Stimulated activated memory B cell treated with anti-CD40 and anti-IgM and Interleukin-4, amounts not matched to agents 10 μg/mL and 1 μg/mL and 100 μg/mL, for 72 hours (primary cell): Measurements from ENCODE around the gene ENTPD8.
"Not testable (repeated sequence)": the region's sequence is repeated elsewhere in the genome, so short reads cannot be mapped to it uniquely, and the experiment has no call there.

Experiments
- ATAC-seq: fragments of 150-1000 bp; cut with Tn5 transposase; 2 replicates; pipeline ENCODE4 v1.10.0; 2021
- H3K27ac Mint-ChIP-seq: one replicate; pipeline ENCODE4 v1.8.0; 2022; ENCODE audit warnings: mild to moderate bottlenecking, mixed read lengths
- H3K27me3 Mint-ChIP-seq: one replicate; pipeline ENCODE4 v1.8.0; 2022; ENCODE audit warnings: mixed read lengths
- H3K36me3 Mint-ChIP-seq: one replicate; pipeline ENCODE4 v1.8.0; 2022; ENCODE audit warnings: mixed read lengths
- H3K4me1 Mint-ChIP-seq: one replicate; pipeline ENCODE4 v1.8.0; 2022; ENCODE audit warnings: mixed read lengths
- H3K4me3 Mint-ChIP-seq: one replicate; pipeline ENCODE4 v1.8.0; 2022; ENCODE audit warnings: mild to moderate bottlenecking, moderate library complexity, mixed read lengths
- H3K9me3 Mint-ChIP-seq: one replicate; pipeline ENCODE4 v1.8.0; 2022; ENCODE audit warnings: mixed read lengths

ENTPD8 gene

GRCh38 chr9:137478962-137479861, 38.1 kb upstream of the ENTPD8 start:
- no peak overlapping the region for H3K27ac Mint-ChIP-seq
- no peak overlapping the region for H3K4me3 Mint-ChIP-seq
- no peak for ATAC-seq
- no peaks in the 10 kb centered on the region for H3K27me3 Mint-ChIP-seq
- peaks cover 6% of the 10 kb centered on the region for H3K4me1 Mint-ChIP-seq
- peaks cover 10% of the 10 kb centered on the region for H3K9me3 Mint-ChIP-seq
- H3K36me3 Mint-ChIP-seq = peaks cover 16% of the 10 kb centered on the region

- no peak overlapping the region for H3K4me3 Mint-ChIP-seq
- H3K4me1 Mint-ChIP-seq = peaks cover 6% of the 10 kb centered on the region
- H3K9me3 Mint-ChIP-seq = peaks cover 12% of the 10 kb centered on the region
- H3K27ac Mint-ChIP-seq = no peak overlapping the region
- ATAC-seq = no peak
- no peaks in the 10 kb centered on the region for H3K27me3 Mint-ChIP-seq
- peaks cover 22% of the 10 kb centered on the region for H3K36me3 Mint-ChIP-seq
These were observed 37.4 kb upstream of the ENTPD8 start for GRCh38 chr9:137478613-137478961.

GRCh38 chr9:137477778-137478612, 36.8 kb upstream of the ENTPD8 start:
- Mint-ChIP-seq H3K4me1 (peaks cover 6% of the 10 kb centered on the region), H3K36me3 (peaks cover 28% of the 10 kb centered on the region), H3K27ac (no peak overlapping the region), H3K9me3 (peaks cover 18% of the 10 kb centered on the region), H3K4me3 (no peak overlapping the region), H3K27me3 (no peaks in the 10 kb centered on the region)
- ATAC-seq = no peak

GRCh38 chr9:137476856-137477255, 35.7 kb upstream of the ENTPD8 start:
- no peak overlapping the region for H3K27ac Mint-ChIP-seq
- H3K4me1 Mint-ChIP-seq = no peaks in the 10 kb centered on the region
- H3K27me3 Mint-ChIP-seq = no peaks in the 10 kb centered on the region
- peak; percentile 37 for ATAC-seq
- H3K36me3 Mint-ChIP-seq = peaks cover 34% of the 10 kb centered on the region
- H3K4me3 Mint-ChIP-seq = no peak overlapping the region
- peaks cover 21% of the 10 kb centered on the region for H3K9me3 Mint-ChIP-seq

- Mint-ChIP-seq H3K27me3 (no peaks in the 10 kb centered on the region), H3K4me3 (no peak overlapping the region), H3K9me3 (peaks cover 21% of the 10 kb centered on the region), H3K27ac (no peak overlapping the region), H3K36me3 (peaks cover 37% of the 10 kb centered on the region), H3K4me1 (peaks cover 4% of the 10 kb centered on the region)
- no peak for ATAC-seq
These were observed 34.5 kb upstream of the ENTPD8 start for GRCh38 chr9:137475666-137476065.

GRCh38 chr9:137474271-137474670, 33.1 kb upstream of the ENTPD8 start:
- no peak overlapping the region for H3K27ac Mint-ChIP-seq

GRCh38 chr9:137470785-137471184, 29.6 kb upstream of the ENTPD8 start:
- ATAC-seq = peak; percentile 69
- H3K27ac Mint-ChIP-seq = no peak overlapping the region

More at GRCh38 chr9:137474271-137474670, 33.1 kb upstream of the ENTPD8 start:
- Mint-ChIP-seq H3K9me3 (peaks cover 21% of the 10 kb centered on the region), H3K4me1 (peaks cover 6% of the 10 kb centered on the region), H3K4me3 (no peak overlapping the region), H3K36me3 (peaks cover 37% of the 10 kb centered on the region), H3K27me3 (no peaks in the 10 kb centered on the region)
- ATAC-seq = no peak

GRCh38 chr9:137467896-137468295, 26.7 kb upstream of the ENTPD8 start:
- Mint-ChIP-seq H3K9me3 (peaks cover 2% of the 10 kb centered on the region), H3K27ac (no peak overlapping the region), H3K4me3 (no peak overlapping the region), H3K36me3 (peaks cover 8% of the 10 kb centered on the region), H3K4me1 (peaks cover 6% of the 10 kb centered on the region), H3K27me3 (no peaks in the 10 kb centered on the region)
- ATAC-seq = no peak

More at GRCh38 chr9:137470785-137471184, 29.6 kb upstream of the ENTPD8 start:
- peaks cover 6% of the 10 kb centered on the region for H3K4me1 Mint-ChIP-seq
- peaks cover 16% of the 10 kb centered on the region for H3K9me3 Mint-ChIP-seq
- no peak overlapping the region for H3K4me3 Mint-ChIP-seq
- H3K27me3 Mint-ChIP-seq = no peaks in the 10 kb centered on the region
- peaks cover 28% of the 10 kb centered on the region for H3K36me3 Mint-ChIP-seq

- peaks cover 5% of the 10 kb centered on the region for H3K36me3 Mint-ChIP-seq
- H3K4me3 Mint-ChIP-seq = no peak overlapping the region
- H3K27me3 Mint-ChIP-seq = no peaks in the 10 kb centered on the region
- H3K4me1 Mint-ChIP-seq = peaks cover 6% of the 10 kb centered on the region
- no peak for ATAC-seq
- no peak overlapping the region for H3K27ac Mint-ChIP-seq
- H3K9me3 Mint-ChIP-seq = no peaks in the 10 kb centered on the region
These were observed 26.0 kb upstream of the ENTPD8 start for GRCh38 chr9:137467161-137467581.

GRCh38 chr9:137466389-137467085, 25.4 kb upstream of the ENTPD8 start:
- H3K4me1 Mint-ChIP-seq = peaks cover 12% of the 10 kb centered on the region
- H3K4me3 Mint-ChIP-seq, H3K27me3 Mint-ChIP-seq, H3K27ac Mint-ChIP-seq, H3K9me3 Mint-ChIP-seq, ATAC-seq, H3K36me3 Mint-ChIP-seq: not testable (repeated sequence)

GRCh38 chr9:137465720-137466388, 24.7 kb upstream of the ENTPD8 start:
- Mint-ChIP-seq H3K9me3 (no peaks in the 10 kb centered on the region), H3K27ac (no peak overlapping the region), H3K4me1 (peaks cover 11% of the 10 kb centered on the region), H3K36me3 (no peaks in the 10 kb centered on the region), H3K27me3 (no peaks in the 10 kb centered on the region), H3K4me3 (no peak overlapping the region)
- no peak for ATAC-seq

- no peaks in the 10 kb centered on the region for H3K9me3 Mint-ChIP-seq
- peaks cover 7% of the 10 kb centered on the region for H3K4me1 Mint-ChIP-seq
- no peak overlapping the region for H3K27ac Mint-ChIP-seq
- no peaks in the 10 kb centered on the region for H3K36me3 Mint-ChIP-seq
- no peaks in the 10 kb centered on the region for H3K27me3 Mint-ChIP-seq
- ATAC-seq = no peak
- no peak overlapping the region for H3K4me3 Mint-ChIP-seq
These were observed 24.0 kb upstream of the ENTPD8 start for GRCh38 chr9:137465000-137465719.

- ATAC-seq = no peak
- H3K27me3 Mint-ChIP-seq = no peaks in the 10 kb centered on the region
- H3K9me3 Mint-ChIP-seq = no peaks in the 10 kb centered on the region
- H3K4me3 Mint-ChIP-seq = no peak overlapping the region
- no peak overlapping the region for H3K27ac Mint-ChIP-seq
- peaks cover 13% of the 10 kb centered on the region for H3K4me1 Mint-ChIP-seq
- H3K36me3 Mint-ChIP-seq = no peaks in the 10 kb centered on the region
These were observed 23.3 kb upstream of the ENTPD8 start for GRCh38 chr9:137464291-137464999.

- no peaks in the 10 kb centered on the region for H3K27me3 Mint-ChIP-seq
- ATAC-seq = no peak
- H3K9me3 Mint-ChIP-seq = no peaks in the 10 kb centered on the region
- H3K36me3 Mint-ChIP-seq = no peaks in the 10 kb centered on the region
- H3K27ac Mint-ChIP-seq = no peak overlapping the region
- peaks cover 14% of the 10 kb centered on the region for H3K4me1 Mint-ChIP-seq
- no peak overlapping the region for H3K4me3 Mint-ChIP-seq
These were observed 22.8 kb upstream of the ENTPD8 start for GRCh38 chr9:137463931-137464290.
